HG03469 (cell line): Measurements from ENCODE around the gene C1orf116.

Experiments
- ATAC-seq: cut with Tn5 transposase; IDR thresholded peaks from one replicate; pipeline ENCODE4 v1.9.1; 2021; ENCODE audit warnings: mild to moderate bottlenecking, moderate library complexity, moderate number of reproducible peaks; ENCODE audit not compliant: unreplicated experiment

C1orf116 gene

GRCh38 chr1:207000651-207001291 lies 31.8 kb downstream of the C1orf116 start:
- ATAC-seq = no peak

DNA sequence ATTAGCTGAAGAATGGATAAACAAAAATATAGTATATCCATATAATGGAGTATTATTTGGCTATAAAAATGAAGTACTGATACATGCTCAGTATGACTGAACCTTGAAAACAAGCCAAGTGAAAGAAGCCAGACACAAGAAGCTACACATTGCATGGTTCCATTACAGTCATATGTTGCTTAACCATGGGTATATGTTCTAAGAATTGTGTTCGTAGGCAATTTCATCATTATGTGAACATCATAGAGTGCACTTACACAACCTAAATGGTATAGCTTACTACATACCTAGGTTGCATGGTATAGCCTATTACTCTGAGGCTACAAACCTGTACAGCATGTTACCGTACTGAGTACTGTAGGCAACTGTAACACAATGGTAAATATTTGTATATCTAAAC lies 33.7 kb downstream of the C1orf116 start:
- no peak for ATAC-seq

GRCh38 chr1:206992790-206993189 lies 39.8 kb downstream of the C1orf116 start:
- no peak for ATAC-seq

DNA sequence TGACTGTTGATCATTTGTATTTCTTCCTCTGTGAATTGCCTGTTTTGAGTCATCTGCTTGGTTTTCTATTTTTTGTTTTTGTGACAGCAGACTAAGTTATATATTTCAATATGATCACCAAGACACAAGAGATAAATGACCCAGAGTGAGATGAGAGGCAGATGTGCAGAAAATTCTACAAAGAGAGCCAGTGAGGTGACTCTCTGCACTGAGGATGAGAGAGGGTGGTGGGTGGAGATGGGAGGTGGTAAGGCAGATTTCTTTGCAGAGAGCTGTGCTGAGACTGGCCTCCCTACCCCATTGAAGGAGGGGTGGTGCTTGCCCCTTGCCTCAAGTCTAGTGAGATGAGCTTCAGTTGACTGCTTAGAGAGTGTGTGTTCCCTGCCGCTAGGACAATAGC lies 44.7 kb downstream of the C1orf116 start:
- no peak for ATAC-seq

GRCh38 chr1:206986885-206987284 lies 45.7 kb downstream of the C1orf116 start:
- ATAC-seq = no peak

- ATAC-seq = no peak
Observed at GRCh38 chr1:206986402-206986801, 46.2 kb downstream of the C1orf116 start.

DNA sequence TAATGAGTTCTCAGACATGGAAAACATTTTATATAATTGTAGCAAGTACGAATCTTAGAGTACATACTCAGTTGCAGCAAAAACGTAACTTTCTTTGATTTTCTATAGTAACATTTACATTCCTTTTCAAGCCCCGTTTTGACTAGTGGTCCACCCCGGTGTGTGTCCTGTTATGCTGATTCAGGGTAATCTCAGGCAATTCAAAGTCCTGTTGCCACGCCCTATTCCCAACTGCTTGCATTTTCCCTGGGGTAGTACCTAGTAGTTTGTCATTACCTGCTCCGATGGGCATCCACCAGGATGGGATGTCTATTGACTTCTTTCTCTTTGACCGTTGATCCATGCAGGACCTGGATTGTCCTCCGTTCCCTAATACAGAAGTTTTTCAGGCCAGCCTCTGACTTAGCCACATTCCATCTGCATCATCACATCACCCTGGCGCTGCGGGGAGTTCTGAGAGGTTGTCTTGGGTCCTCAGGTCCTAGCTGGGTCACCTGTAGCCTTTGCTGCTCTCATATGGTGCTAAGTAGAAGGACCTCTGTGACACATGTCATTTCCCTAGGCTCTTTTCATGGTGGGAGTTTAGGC lies 47.3 kb downstream of the C1orf116 start:
- no peak for ATAC-seq

DNA sequence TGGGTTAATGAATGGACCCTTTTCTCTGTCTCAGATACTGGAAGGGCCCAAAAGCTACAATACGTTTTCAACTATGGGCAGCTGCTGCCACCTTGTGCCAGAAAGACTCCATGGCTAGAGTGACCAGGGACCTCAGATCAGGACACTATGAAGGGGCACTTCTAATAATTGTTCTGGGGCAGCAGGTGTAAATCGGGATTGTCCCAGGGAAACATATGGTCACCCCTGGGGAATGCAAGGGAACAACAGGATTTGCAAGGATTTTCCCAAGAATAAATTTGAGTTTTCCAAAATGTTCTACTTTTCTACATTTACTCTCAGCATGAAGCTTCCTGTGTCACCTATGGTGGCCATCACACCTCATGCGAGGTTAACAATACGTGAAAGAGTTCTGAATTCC lies 50.3 kb downstream of the C1orf116 start:
- ATAC-seq = no peak

GRCh38 chr1:206979379-206980043 lies 53.0 kb downstream of the C1orf116 start:
- ATAC-seq = no peak

DNA sequence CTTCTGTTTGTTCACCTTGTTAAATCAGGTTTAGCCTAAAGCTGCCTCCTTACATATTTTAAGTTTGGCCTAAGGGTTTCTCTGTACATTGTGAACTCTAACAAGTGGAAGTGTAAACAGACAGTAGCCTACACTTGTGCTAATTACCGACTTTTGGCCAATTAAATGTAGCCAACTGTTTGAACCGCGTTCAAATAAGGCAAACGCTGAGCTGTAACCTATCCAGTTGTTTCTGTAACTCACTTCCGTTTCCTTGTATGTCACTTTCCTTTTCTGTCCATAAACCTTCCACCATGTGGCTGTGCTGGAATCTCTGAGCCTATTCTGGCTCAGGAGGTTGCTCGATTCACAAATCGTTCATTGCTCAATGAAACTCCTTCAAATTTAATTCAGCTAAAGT lies 54.3 kb downstream of the C1orf116 start:
- ATAC-seq = no peak

DNA sequence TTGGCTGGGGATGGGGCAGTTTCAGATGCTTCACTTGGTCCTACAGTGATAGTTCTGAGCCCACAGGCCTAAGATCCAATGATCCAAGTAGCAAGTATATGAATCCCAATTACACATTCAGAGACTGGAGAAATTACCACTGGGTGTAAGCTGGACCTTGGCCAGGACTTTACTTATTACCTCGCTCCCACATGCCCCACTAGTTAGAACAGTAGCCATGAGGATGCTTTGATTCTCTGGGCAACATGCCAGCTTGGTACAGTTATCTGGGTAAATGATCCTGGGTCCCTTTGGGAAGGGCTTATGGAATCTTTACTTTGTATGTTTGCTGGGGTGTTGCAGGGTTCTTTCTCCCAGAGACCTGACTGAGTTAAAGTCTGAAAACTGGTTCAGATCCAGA lies 57.2 kb downstream of the C1orf116 start:
- ATAC-seq = no peak

GRCh38 chr1:206974140-206974539 lies 58.4 kb downstream of the C1orf116 start:
- no peak for ATAC-seq

DNA sequence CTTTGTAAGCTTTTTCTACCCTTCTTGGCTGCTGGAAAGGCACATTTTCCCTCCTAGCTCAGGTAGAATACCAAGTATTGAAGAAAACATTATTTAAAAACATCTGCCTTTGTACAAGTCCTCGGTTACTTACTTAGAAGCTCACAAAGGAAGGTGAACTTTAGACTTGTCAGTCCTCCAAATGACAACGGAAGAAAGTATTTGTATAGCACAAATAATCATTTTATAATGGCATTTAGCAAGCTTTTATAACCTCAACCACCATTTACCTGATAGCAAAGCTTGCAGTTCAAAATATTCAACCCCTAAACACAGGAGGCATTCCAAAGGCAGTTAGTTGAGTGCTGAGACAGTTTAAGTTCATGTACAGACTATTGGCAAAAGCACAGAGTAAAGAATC lies 59.8 kb downstream of the C1orf116 start:
- ATAC-seq = no peak

- no peak for ATAC-seq
Observed at GRCh38 chr1:206971029-206971655, 61.4 kb downstream of the C1orf116 start.

- no peak for ATAC-seq
Observed at GRCh38 chr1:206970446-206970845, 62.1 kb downstream of the C1orf116 start, which contains the start of gene FCAMR. TSS of gene FCAMR (minus strand) at chr1:206970460. CDS start at chr1:206970125, 335 bp downstream.

DNA sequence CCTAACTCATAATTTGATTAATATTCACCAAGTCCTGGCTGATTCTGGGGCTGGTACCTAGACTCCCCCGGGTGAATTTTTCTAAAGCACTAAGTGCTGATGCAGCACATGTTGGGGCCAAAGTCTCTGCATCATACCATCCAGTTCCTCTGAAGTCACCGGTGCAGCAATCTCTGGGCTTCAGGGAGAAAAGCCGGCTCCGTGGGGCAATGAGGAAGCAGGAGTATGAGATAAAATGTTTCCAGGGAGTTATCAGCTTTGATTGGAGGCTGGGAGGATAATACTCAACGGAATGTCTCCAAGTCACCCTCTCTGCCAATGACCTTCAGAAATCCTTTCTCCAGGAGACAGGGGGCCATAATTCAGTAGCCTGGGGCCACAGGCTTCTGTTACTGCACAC lies 63.5 kb downstream of the C1orf116 start:
- no peak for ATAC-seq
